GM19351 (cell line): ENCODE measurements around the gene EED.

ENCODE experiments used
- ATAC-seq: cut with Tn5 transposase; IDR thresholded peaks from one replicate; pipeline ENCODE4 v1.9.1; 2021; ENCODE audit warnings: mild to moderate bottlenecking, moderate library complexity; ENCODE audit not compliant: unreplicated experiment

Gene EED, protein sequence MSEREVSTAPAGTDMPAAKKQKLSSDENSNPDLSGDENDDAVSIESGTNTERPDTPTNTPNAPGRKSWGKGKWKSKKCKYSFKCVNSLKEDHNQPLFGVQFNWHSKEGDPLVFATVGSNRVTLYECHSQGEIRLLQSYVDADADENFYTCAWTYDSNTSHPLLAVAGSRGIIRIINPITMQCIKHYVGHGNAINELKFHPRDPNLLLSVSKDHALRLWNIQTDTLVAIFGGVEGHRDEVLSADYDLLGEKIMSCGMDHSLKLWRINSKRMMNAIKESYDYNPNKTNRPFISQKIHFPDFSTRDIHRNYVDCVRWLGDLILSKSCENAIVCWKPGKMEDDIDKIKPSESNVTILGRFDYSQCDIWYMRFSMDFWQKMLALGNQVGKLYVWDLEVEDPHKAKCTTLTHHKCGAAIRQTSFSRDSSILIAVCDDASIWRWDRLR

DNA sequence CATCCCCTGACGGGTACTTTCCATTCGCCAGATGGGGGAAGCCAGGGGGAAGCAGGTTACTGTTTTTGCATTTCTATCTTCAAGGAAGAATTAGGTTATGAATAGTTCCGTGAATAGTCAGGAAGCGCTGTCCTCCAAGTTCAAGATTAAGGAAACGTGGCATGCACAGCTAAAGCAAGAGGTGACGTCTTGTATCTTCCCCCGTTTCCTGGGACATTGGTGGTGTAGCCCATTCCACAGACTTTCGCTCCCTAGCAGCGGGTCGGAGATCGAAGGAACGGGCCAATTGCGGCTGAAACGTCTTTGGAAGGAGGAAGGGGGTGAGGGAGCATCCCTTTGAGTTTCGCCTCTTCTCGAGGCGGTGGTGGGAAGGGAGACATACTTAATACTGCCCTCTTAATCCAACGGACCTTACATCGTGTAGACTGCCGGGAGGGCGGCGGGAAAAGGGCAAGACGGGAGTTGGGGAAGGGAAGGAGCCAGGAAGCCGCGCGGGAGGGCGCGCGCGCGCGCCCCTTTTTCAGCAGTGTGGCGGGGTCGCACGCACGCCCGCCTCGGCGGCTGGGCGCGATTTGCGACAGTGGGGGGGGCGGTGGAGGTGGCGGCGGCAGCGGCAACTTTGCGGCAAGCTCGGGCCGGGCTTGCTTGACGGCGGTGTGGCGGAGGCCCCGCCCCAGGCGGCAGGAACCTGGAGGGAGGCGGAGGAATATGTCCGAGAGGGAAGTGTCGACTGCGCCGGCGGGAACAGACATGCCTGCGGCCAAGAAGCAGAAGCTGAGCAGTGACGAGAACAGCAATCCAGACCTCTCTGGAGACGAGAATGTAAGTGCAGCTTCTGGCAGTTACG lies at the start of gene EED:
EED (plus strand) TSS at position 232 of the 847 bp plus-strand sequence; CDS start at position 709, 477 bp downstream.
- peak; percentile 51 for ATAC-seq

- ATAC-seq, result no peak
Measured at GRCh38 chr11:86194998-86195397, 49.6 kb upstream of the EED start.

- no peak for ATAC-seq
Measured at GRCh38 chr11:86196085-86196696, 48.4 kb upstream of the EED start.

- no peak for ATAC-seq
Measured at GRCh38 chr11:86196913-86197312, 47.6 kb upstream of the EED start.

- no peak for ATAC-seq
Measured at GRCh38 chr11:86197448-86197847, 47.1 kb upstream of the EED start.

DNA sequence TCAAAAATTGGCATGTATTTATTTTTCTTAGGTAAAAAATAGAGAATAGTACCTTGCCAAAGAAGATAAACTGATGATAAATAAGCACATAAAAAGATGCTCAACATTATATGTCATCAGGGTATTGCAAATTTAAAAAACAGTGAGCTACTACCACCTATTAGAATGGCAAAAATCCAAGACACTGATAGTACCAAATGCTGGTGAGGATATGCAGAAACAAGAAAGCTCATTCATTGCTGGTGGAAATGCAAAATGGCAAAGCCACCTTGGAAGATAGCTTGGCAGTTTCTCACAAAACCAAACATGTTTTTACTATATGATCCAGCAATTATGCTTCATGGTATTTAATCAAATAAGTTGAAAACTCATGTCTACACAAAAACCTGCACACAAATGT lies 46.4 kb upstream of the EED start:
- no peak for ATAC-seq

GRCh38 chr11:86199354-86199753 lies 45.2 kb upstream of the EED start:
- no peak for ATAC-seq

DNA sequence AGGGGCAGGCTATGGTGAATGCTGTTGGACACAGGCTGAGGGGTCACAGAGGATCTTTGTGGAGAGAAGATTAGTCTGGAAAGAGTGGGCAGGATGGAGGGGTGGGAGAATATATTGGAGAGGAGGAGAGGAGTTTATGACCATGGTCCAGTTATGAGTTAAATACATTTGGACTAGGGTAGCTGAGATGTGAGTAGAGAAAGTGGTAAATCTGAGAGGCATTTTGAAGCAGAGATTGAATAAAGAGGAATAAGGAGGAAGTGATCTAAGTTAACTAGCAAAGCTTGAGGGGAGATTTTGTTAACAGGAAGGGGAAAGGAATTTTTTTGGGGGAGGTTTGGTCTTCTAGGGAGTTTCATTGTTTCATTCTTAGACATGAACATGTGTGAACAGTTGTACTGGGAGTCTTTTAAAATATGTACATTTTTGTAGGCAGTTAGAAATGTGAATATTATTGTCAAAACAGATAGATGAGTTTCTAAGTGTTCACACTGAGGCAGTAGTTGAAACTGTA lies 43.1 kb upstream of the EED start:
- no peak for ATAC-seq

DNA sequence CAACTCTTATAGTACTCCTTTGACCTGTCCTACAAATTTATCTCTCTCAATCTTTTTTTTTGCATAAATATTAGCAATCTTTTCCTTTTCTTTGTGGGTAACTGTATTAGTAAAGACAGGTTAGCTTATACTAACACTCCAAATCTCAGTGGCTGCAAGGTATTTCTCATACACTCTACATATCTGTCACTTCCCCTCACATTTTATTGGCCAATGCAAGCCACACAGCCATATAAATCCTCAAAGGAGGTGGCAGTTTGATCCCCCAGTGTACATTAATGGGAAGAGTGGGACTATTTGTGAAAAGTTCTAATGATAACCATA lies 42.6 kb upstream of the EED start:
- ATAC-seq, result peak; percentile 60

- ATAC-seq, result no peak
Measured at GRCh38 chr11:86204356-86204755, 40.2 kb upstream of the EED start.

GRCh38 chr11:86205421-86206336 lies 38.9 kb upstream of the EED start:
- ATAC-seq, result no peak

GRCh38 chr11:86206337-86206695 lies 38.2 kb upstream of the EED start:
- ATAC-seq, result no peak

GRCh38 chr11:86207413-86207812 lies 37.1 kb upstream of the EED start:
- ATAC-seq, result no peak

DNA sequence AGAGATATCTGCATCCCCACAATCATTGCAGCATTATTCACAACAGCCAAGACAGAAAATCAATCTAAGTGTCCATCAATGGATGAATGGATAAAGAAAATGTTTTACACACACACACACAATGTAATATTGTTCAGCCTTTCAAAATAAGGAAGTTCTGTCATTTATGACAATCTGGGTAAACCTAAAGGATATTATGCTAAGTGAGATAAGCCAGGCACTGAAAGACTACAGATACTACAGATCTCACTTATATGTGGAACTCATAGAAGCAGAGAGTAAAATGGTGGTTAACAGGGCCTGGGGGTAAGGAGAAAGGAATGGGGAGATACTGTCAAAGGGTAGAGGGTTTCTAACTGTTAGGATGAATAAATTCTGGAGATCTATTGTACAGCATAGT lies 36.0 kb upstream of the EED start:
- ATAC-seq, result no peak

- no peak for ATAC-seq
Measured at GRCh38 chr11:86209806-86210657, 34.5 kb upstream of the EED start.

DNA sequence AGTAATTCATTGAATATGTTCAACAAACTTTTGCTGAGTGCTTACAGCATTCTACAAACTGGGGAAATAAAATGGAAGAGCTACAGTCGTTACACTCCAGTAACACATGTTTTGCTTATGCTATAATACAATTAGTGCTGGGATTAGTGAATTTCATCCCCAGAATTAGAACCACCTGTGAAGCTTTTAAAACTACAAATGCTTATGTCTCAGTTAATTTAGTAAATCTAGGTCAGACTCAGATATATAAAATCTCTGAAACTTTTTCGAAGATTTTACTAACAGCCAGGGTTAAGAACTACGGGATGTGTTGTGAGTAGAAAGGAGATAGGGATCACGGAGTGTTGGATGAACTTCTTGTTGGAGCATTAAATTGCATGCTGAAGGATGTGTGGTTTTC lies 33.7 kb upstream of the EED start:
- ATAC-seq, result no peak

DNA sequence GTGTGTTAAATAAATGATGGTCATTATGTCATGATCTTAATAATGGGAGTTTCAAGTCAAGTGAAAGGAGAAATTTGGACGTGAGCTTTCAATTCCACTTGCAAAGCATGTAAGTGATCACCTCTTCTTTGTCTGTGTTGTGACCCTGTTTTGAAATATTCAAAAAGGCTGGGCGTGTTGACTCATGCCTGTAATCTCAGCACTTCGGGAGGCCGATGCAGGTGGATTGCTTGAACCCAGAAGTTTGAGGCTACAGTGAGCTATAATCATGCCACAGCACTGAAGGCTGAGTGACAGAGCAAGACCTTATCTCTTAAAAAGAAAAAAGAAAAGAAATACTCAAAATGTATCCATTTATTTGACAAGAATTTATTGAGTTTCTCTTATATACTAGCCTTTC lies 32.9 kb upstream of the EED start:
- ATAC-seq, result peak; percentile 64

DNA sequence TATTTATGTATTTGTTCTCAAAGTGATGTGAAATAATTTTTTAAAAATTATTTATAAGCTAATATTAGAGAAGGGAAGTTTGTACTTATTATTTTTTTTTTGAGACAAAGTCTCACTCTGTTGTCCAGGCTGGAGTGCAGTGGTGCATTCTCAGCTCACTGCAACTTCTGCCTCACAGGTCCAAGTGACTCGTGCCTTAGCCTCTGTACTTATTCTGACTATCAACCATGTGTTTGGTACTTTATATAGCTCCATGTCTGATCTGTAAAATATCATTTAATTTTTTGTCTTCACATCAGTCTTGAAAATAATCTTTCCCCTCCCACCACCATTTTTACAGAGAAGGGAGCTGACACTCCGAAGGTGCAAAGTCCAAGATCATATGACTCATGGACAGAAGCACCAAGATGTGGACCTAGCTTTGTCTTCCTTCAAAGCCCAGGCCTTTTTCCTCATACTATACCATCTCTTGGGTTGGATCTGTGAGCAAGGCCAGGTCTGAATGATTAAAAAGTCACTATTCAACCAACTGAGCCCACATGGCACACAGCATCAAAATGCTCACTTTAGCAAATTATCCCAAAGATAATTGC lies 32.4 kb upstream of the EED start:
- ATAC-seq, result no peak

GRCh38 chr11:86214710-86215109 lies 29.8 kb upstream of the EED start:
- peak; percentile 49 for ATAC-seq
